H9 (cell line): Measurements from ENCODE around the gene CARM1. TPM values are rescaled to one million over a fixed set of nuclear protein-coding genes. Genes with fewer than 3 reads are reported as not detected.

Experiments
- DNase-seq: peaks from one replicate; pipeline ENCODE4 v3.0.0-alpha.2; 2017
- H2AFZ ChIP-seq: one replicate; pipeline ENCODE4 v1.6.1; 2013; ENCODE audit warnings: mild to moderate bottlenecking, low read length, control low read depth, moderate library complexity
- H2AK5ac ChIP-seq: 2 replicates; pipeline ENCODE4 v1.6.1; 2013; ENCODE audit warnings: low read length, control low read depth, mixed read lengths; ENCODE audit not compliant: insufficient read length
- H2BK120ac ChIP-seq: one replicate; pipeline ENCODE4 v1.6.1; 2013; ENCODE audit warnings: low read depth, mild to moderate bottlenecking, low read length, control low read depth, inconsistent platforms; ENCODE audit not compliant: poor library complexity, severe bottlenecking
- H2BK12ac ChIP-seq: 2 replicates; pipeline ENCODE4 v1.6.1; 2013; ENCODE audit warnings: low read length, control low read depth, mixed read lengths, low read depth; ENCODE audit not compliant: insufficient read length
- H2BK15ac ChIP-seq: 2 replicates; pipeline ENCODE4 v1.6.1; 2013; ENCODE audit warnings: low read depth, low read length, control low read depth
- H2BK20ac ChIP-seq: one replicate; pipeline ENCODE4 v1.6.1; 2013; ENCODE audit warnings: low read depth, mild to moderate bottlenecking, low read length, control low read depth, inconsistent platforms; ENCODE audit not compliant: poor library complexity, severe bottlenecking
- H2BK5ac ChIP-seq: 2 replicates; pipeline ENCODE4 v1.6.1; 2013; ENCODE audit warnings: low read length, control low read depth, mixed read lengths; ENCODE audit not compliant: insufficient read length
- H3K14ac ChIP-seq: 2 replicates; pipeline ENCODE4 v1.6.1; 2013; ENCODE audit warnings: low read length, control low read depth; ENCODE audit not compliant: insufficient read depth
- H3K18ac ChIP-seq: 2 replicates; pipeline ENCODE4 v1.6.1; 2013; ENCODE audit warnings: low read depth, mild to moderate bottlenecking, mixed read lengths, low read length, control low read depth; ENCODE audit not compliant: insufficient read length
- H3K23ac ChIP-seq: 2 replicates; pipeline ENCODE4 v1.6.1; 2013; ENCODE audit warnings: low read length, control low read depth, mixed read lengths, low read depth; ENCODE audit not compliant: insufficient read length
- H3K23me2 ChIP-seq: 2 replicates; pipeline ENCODE4 v1.6.1; 2013; ENCODE audit warnings: low read depth, mild to moderate bottlenecking, mixed read lengths, low read length, control low read depth; ENCODE audit not compliant: insufficient read length, poor library complexity, severe bottlenecking
- H3K27ac ChIP-seq: 2 replicates; pipeline ENCODE4 v1.5.1; 2013; ENCODE audit warnings: low read length, control low read depth, mixed read lengths, low read depth; ENCODE audit not compliant: insufficient read length
- H3K27me3 ChIP-seq: 2 replicates; pipeline ENCODE4 v1.6.1; 2013; ENCODE audit warnings: low read length, control low read depth, inconsistent platforms; ENCODE audit not compliant: insufficient read depth
- H3K4ac ChIP-seq: 2 replicates; pipeline ENCODE4 v1.6.1; 2013; ENCODE audit warnings: low read depth, mild to moderate bottlenecking, control low read depth, inconsistent platforms, low read length, moderate library complexity
- H3K4me1 ChIP-seq: 2 replicates; pipeline ENCODE4 v1.6.1; 2013; ENCODE audit warnings: low read length, control low read depth, inconsistent platforms; ENCODE audit not compliant: insufficient read depth
- H3K4me2 ChIP-seq: 2 replicates; pipeline ENCODE4 v1.6.1; 2013; ENCODE audit warnings: low read length, control low read depth, mixed read lengths; ENCODE audit not compliant: insufficient read length, insufficient read depth
- H3K56ac ChIP-seq: 2 replicates; pipeline ENCODE4 v1.6.1; 2013; ENCODE audit warnings: low read depth, mild to moderate bottlenecking, mixed read lengths, low read length, control low read depth; ENCODE audit not compliant: insufficient read length
- H3K79me1 ChIP-seq: 2 replicates; pipeline ENCODE4 v1.6.1; 2013; ENCODE audit warnings: low read depth, mild to moderate bottlenecking, moderate library complexity, low read length, control low read depth, inconsistent platforms; ENCODE audit not compliant: insufficient read depth, poor library complexity, severe bottlenecking
- H3K79me2 ChIP-seq: 2 replicates; pipeline ENCODE4 v1.6.1; 2013; ENCODE audit warnings: low read length, control low read depth, inconsistent platforms; ENCODE audit not compliant: insufficient read depth
- H3K9ac ChIP-seq: 2 replicates; pipeline ENCODE4 v1.6.1; 2013; ENCODE audit warnings: low read length, control low read depth, mixed read lengths; ENCODE audit not compliant: insufficient read length; ENCODE audit errors: extremely low read depth
- H3K9me3 ChIP-seq: one replicate; pipeline ENCODE4 v1.6.1; 2013; ENCODE audit warnings: low read depth, low read length, inconsistent platforms; ENCODE audit not compliant: control insufficient read depth
- H3T11ph ChIP-seq: one replicate; pipeline ENCODE4 v1.6.1; 2013; ENCODE audit warnings: mild to moderate bottlenecking, low read length, control low read depth, inconsistent platforms
- H4K20me1 ChIP-seq: one replicate; pipeline ENCODE4 v1.6.1; 2013; ENCODE audit not compliant: control insufficient read depth, insufficient read length, insufficient read depth
- H4K5ac ChIP-seq: 2 replicates; pipeline ENCODE4 v1.6.1; 2013; ENCODE audit warnings: low read depth, mild to moderate bottlenecking, mixed read lengths, low read length, control low read depth; ENCODE audit not compliant: insufficient read length
- H4K8ac ChIP-seq: replicated peaks from 2 replicates; pipeline ENCODE4 v1.6.1; 2013; ENCODE audit warnings: low read length, control low read depth, mixed read lengths, low read depth; ENCODE audit not compliant: insufficient read length
- H4K91ac ChIP-seq: 2 replicates; pipeline ENCODE4 v1.6.1; 2013; ENCODE audit warnings: low read depth, mild to moderate bottlenecking, moderate library complexity, mixed read lengths, low read length, control low read depth; ENCODE audit not compliant: insufficient read length
- H3K27ac Mint-ChIP-seq, 3 experiments: 2 replicates in 2 of 3; 3 replicates in 1 of 3; pipeline ENCODE4 v1.8.0; 2020 to 2021; ENCODE audit warnings: mixed read lengths in 3 of 3, mild to moderate bottlenecking in 1 of 3, moderate library complexity in 1 of 3
- H3K27me3 Mint-ChIP-seq: 2 replicates; pipeline ENCODE4 v1.8.0; 2021; ENCODE audit warnings: low read depth, mild to moderate bottlenecking, moderate library complexity, mixed read lengths
- H3K36me3 Mint-ChIP-seq, 3 experiments: 2 replicates in 2 of 3; 3 replicates in 1 of 3; pipeline ENCODE4 v1.8.0; 2020 to 2021; ENCODE audit warnings: low read depth in 3 of 3, mixed read lengths in 3 of 3; ENCODE audit not compliant: insufficient read depth in 1 of 3
- H3K4me1 Mint-ChIP-seq, 2 experiments: 2 replicates each; pipeline ENCODE4 v1.8.0; 2020; ENCODE audit warnings: mixed read lengths in 2 of 2
- H3K4me3 Mint-ChIP-seq, 2 experiments: 2 replicates in 1 of 2; 3 replicates in 1 of 2; pipeline ENCODE4 v1.8.0; 2020 to 2021; ENCODE audit warnings: mild to moderate bottlenecking in 2 of 2, mixed read lengths in 2 of 2, moderate library complexity in 1 of 2
- H3K9me3 Mint-ChIP-seq, 2 experiments: 2 replicates in 1 of 2; 3 replicates in 1 of 2; pipeline ENCODE4 v1.8.0; 2020; ENCODE audit warnings: mild to moderate bottlenecking in 2 of 2, mixed read lengths in 2 of 2, moderate library complexity in 1 of 2
- WGBS: extraction: QIAGEN DNeasy Blood & Tissue Kit; methylation state at CpG from one replicate; pipeline ENCODE4 v1.1.7; 2013; ENCODE audit warnings: missing lambda C conversion rate, low lambda C conversion rate, mixed read lengths; ENCODE audit not compliant: insufficient read length; ENCODE audit errors: extremely low coverage; 5-methylcytosine and 5-hydroxymethylcytosine counted together
- total RNA-seq: library from RNA; stranded (reverse); gene quantifications from 2 replicates; pipeline ENCODE4 v1.2.1, GENCODE V29; 2021
- TF ChIP-seq, protein P1 (sequence below): fragments of 200-600 bp; sonication (generic); conservative IDR thresholded peaks from 3 replicates; pipeline ENCODE4 v1.8.0; 2021; ENCODE audit warnings: antibody characterized with exemption, mild to moderate bottlenecking

Gene CARM1
- total RNA-seq, 1 experiment from 2014 or later: 111 TPM

DNA sequence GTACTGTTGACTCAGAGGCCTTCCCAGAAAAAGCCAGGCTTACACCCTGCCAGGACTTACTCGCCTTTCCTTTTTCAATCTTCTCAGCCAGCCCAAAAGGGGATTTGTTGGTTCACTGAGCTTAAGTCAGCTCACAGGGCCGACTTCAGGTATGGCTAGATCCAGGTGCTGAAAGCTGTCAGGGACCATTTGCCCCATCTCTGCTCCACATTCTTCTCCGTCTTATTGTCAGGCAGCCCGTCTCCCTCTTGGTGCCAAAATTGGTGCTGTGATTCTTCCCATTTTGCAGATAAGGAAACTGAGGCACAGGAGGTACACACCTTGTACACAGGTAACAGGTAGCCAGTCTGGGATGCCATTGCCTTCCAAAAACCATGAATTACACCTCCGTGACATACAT, 20.7 kb upstream of the CARM1 start:
- H3K23me2 ChIP-seq: no peaks in the 10 kb centered on the region
- H4K20me1 ChIP-seq: no peaks in the 10 kb centered on the region
- no peak overlapping the region for H4K5ac ChIP-seq
- no peak overlapping the region for H3K4me2 ChIP-seq
- Mint-ChIP-seq H3K4me1 (peaks cover 0 to 3% of the 10 kb centered on the region in 2 experiments; a peak in 1 of 4 replicates), H3K27me3 (peaks cover 27% of the 10 kb centered on the region), H3K4me3 (no peak overlapping the region; a peak in 1 of 5 replicates), H3K27ac (no peak overlapping the region), H3K36me3 (no peaks in the 10 kb centered on the region), H3K9me3 (peaks cover 5 to 8% of the 10 kb centered on the region in 2 experiments; a peak in 4 of 5 replicates)
- no CpG with 5 or more reads among the region's 5 CpGs for WGBS
- H3K23ac ChIP-seq: no peak overlapping the region
- DNase-seq: no peak
- no peak overlapping the region for H2BK20ac ChIP-seq
- no peak overlapping the region for H2BK12ac ChIP-seq
- H3K79me2 ChIP-seq: no peaks in the 10 kb centered on the region
- H3K27me3 ChIP-seq: no peaks in the 10 kb centered on the region
- no peak overlapping the region for H3K56ac ChIP-seq
- no peak overlapping the region for H4K8ac ChIP-seq
- TF ChIP-seq, protein P1, sequence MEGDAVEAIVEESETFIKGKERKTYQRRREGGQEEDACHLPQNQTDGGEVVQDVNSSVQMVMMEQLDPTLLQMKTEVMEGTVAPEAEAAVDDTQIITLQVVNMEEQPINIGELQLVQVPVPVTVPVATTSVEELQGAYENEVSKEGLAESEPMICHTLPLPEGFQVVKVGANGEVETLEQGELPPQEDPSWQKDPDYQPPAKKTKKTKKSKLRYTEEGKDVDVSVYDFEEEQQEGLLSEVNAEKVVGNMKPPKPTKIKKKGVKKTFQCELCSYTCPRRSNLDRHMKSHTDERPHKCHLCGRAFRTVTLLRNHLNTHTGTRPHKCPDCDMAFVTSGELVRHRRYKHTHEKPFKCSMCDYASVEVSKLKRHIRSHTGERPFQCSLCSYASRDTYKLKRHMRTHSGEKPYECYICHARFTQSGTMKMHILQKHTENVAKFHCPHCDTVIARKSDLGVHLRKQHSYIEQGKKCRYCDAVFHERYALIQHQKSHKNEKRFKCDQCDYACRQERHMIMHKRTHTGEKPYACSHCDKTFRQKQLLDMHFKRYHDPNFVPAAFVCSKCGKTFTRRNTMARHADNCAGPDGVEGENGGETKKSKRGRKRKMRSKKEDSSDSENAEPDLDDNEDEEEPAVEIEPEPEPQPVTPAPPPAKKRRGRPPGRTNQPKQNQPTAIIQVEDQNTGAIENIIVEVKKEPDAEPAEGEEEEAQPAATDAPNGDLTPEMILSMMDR: no peak
- H3T11ph ChIP-seq: no peak overlapping the region
- H3K27ac ChIP-seq: no peak overlapping the region
- H2BK5ac ChIP-seq: no peak overlapping the region
- no peaks in the 10 kb centered on the region for H3K9me3 ChIP-seq
- no peak overlapping the region for H2AFZ ChIP-seq
- no peak overlapping the region for H2BK15ac ChIP-seq
- H2BK120ac ChIP-seq: no peak overlapping the region
- H3K18ac ChIP-seq: no peak overlapping the region
- no peak overlapping the region for H4K91ac ChIP-seq
- H3K4me1 ChIP-seq: no peaks in the 10 kb centered on the region
- no peak overlapping the region for H2AK5ac ChIP-seq
- H3K14ac ChIP-seq: no peak overlapping the region
- H3K79me1 ChIP-seq: no peaks in the 10 kb centered on the region
- no peak overlapping the region for H3K4ac ChIP-seq
- H3K9ac ChIP-seq: no peak overlapping the region
